NOMO-1 treated with dmso at 0.1 percent for 144 hours (cell line): ENCODE results near the gene IGSF3.
"Not testable (repeated sequence)": the region's sequence is repeated elsewhere in the genome, so short reads cannot be mapped to it uniquely, and the experiment has no call there.

Experiments used
- DNase-seq: peaks from one replicate; lab custom pipeline; 2025; ENCODE audit not compliant: unreplicated experiment; lab: John Stamatoyannopoulos, UW

IGSF3 gene

DNA sequence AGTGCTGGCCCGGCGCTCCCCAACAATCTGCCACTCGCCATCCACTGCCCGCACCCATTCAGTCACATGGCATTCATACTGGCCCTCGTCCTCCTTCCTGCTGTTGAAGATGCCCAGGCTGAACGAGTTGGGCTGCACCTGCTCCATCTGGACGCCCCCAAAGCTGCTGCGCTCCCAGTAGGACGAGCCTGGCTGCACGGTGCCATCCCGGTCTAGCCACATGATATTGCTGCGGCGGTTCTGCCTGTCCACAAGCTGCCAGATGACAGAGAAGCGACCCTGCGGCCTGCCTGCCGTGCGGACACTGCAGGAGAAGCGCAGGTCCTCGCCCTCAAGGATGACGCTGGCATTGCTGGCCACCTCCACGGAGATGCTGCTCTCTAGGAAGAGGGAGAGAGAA lies 63.9 kb downstream of the IGSF3 start:
- not testable (repeated sequence) for DNase-seq

DNA sequence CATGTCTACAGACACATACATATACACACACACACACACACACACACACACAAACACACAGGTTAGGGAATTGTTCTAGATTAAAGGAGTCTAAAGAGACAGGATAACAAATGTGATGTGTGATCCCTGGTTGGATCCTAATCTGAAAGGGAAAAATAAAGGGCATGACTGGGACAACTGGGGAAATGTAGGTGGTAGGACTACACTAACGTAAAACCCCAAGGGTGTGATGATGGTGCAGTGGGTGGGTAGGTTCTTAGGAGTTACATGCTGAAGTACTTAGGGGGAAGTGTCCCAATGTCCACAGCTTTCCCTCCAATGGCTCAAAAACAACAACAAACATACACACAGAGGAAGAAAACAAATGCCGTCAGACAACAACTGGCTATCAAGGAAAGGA lies 68.2 kb downstream of the IGSF3 start:
- DNase-seq: not testable (repeated sequence)

DNA sequence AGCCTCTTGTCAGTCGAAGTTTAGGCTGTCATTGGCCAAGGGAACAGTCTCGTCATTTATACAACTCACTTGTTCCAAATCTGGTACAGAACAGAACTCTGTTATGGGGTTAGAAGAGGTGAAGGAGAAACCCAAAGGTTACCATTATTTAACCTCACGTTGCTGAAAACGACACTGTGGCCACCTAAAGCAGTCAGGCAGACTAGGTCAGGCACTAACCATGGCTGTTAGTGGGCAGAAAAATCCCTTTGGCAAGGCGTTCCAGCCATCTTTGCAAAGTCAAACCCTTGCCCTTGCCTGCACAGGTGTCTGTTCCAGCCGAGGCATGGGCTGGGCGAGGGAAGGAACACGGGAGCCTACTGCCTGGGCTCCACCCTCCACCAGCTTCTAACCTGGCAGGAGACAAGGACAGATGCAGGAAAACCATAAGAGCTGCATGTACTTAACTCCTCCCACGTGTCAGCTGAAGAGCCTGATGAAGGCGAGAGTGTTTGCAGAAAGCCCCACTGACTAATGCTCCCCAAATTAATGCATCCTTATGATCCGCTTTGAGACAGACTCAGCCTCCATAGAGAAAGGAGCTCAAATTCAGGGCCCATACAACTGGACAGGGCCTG lies 69.0 kb downstream of the IGSF3 start:
- not testable (repeated sequence) for DNase-seq

DNA sequence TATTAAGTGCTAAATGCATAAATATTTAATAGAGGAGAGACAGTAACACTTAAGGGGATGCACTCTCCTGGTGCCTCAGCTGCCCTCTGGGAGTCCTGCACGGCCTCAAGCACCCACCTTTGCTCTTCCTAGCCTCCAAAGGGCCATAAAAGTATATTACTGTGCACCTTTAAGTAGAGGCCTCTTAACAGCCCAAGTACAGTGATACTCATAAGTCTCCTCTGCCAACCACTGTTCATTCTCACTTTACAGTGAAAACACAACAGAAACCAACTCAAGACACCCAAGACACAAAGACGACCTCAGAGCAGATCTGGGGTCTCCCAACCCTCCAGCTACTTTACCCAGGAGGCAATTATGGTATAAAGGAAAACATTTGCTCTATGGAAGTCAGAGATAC lies 70.1 kb downstream of the IGSF3 start:
- DNase-seq: not testable (repeated sequence)

DNA sequence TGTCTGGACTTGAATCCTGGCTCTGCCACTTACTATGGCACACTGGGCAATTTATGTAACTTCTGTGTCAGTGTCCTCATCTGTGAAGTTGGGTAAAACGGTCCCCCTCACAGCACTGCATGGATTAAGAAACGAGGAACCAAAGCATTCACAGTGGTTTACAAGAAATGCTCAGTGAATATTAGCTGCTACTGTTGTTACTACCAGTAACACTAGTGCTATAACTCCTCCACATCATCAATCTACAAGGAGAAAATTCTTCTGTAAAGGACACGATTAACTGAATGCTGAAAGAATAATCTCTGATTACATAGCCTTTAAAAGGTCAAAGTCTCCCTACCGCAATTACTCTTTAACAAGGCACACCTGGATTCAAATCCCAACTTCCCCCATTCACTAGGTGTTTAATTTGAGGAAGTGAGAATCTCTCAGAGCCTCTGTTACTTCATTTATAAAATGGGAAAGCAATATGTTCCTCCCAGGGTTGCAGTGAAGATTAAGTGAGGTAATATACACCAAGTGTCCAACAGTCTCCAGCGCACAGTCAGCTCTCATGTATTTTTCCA lies 70.7 kb downstream of the IGSF3 start:
- not testable (repeated sequence) for DNase-seq

DNA sequence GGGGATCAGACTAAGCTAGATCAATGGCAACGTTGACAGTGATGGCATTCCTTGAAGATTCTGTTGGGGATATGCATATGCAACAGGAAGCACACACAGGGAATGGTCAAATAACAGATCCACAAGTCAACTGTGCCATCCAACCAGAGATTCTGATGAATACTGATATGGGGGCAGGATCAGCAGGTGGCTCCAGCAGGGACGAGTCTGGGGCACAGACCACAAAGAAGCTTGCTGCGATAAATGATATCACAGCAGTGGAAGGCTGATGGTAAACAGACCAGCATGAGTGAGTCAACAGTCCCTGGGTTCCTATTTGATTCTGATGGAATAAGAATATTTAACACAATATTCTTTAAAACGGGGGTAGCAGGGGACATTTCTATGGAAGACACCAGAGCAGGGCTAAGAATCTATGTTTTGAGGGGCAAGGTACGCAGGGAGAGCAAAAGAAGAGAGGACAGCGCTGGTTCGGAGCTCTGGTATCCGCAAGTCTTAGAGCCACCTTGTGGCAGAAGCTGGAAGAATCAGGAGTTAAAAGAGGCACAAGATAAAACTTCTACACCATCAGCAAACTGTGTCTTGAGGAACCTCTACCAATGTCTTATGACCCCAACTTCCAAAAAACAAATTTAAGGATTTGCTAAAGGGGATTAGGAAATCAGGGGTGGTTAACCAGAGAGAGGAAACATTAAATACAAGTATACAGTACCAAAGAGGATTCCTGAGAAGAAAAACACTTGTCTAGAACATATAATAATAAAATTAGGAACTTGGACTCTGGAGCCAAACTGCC lies 71.4 kb downstream of the IGSF3 start:
- peak; percentile 42 for DNase-seq

DNA sequence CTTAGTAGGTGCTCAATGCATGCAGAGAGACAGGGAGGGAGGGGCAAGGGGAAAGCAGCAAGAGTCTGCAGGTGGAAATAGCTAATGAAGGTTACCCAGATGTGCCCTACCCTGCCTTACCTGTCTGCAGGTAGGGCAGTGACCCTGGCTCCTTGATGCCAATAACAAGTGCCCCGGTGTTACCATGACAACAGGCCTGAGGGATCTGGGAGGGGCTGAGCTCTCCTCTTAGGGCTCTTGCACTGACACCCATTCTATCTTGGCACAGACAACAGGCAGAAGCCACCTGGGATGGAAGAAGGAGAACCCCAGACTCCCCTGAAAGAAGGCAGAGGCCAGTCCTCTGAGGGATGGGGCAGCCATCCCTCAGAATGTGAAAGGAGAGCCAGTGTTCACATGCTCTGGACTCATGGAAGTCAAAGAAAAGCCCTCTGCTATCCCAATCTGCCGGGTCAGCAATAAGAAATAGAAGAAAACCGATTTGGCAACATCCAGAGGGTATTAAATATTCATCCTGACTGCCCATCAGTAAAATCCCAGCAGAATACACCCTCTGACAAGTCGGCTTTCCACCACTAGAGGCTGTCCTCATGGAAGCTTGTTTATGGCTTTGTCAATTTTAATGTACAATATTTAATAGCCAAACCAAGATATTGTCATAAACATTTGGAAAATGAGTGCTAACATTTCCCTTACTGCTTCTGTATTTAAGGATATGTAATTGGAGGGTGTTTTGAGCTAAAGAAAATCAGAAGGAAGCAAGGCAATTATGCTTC lies 72.3 kb downstream of the IGSF3 start:
- not testable (repeated sequence) for DNase-seq

DNA sequence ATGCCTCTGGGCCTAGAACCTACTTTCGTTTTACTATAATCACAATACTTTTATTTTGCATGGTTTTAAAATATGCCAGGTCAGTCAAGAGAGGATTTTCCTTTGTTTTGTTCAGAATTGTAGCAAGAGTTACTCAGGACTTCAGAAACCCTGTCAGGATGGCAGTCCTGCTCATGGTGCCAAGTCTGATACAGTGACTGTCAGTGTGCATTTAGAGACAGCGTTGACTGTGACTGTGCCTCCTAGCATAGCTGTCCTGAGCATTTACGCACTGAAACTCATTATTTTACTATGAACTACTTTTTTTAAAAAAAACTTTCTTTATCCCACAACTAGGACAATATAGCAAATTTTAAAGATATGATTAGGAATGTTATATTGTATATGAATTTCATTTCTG lies 73.6 kb downstream of the IGSF3 start:
- not testable (repeated sequence) for DNase-seq

DNA sequence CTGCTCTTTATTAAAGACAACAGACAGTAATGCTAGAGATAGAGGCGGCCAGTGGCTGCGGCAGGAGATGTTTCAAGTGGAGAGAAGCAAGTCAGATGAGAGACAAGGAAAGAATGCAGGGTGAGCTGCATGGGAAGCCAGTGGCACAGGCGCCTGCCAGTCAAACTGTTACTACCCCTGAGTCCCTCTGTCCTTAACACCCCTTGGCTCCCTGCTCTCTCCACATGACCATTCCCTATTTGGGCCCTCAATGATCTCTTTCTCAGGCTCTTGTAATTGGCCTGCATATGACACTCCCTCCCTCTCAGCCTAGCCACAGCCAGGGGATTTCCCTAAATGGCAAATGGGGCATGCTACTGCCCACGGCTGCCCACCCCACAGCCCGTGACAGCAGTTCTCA lies 74.1 kb downstream of the IGSF3 start:
- DNase-seq: not testable (repeated sequence)

DNA sequence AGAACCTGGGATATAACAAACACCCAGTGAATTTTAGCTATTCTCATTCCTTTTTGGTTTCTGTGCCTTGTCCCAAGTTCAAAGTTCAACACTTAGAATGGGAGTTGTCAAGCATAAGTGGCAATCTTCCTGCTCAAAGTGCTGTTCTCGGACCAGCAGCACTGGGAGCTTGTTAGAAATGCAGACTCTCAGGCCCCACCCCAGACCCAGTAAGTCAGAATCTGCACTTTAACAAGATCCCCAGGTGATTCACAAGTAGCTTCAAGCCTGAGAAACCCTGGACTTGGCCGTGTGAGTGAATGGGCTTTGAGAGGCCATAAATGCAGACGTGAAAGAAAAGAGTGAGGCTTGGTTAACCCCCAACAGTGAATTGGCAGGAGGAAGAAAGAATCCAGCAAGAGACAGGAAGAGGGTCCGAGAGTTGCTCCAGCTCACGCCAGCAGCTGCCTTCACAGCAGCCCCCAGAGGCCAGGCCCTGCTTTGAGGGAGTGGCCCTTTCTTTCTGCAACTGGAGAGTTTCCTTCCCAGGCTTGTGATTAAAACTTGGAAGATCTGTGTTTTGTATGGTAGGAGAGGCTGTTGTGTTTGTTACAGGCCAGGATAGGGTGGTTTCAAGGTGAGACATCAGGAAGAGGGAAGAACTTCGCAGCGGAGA lies 75.5 kb downstream of the IGSF3 start:
- DNase-seq: not testable (repeated sequence)

DNA sequence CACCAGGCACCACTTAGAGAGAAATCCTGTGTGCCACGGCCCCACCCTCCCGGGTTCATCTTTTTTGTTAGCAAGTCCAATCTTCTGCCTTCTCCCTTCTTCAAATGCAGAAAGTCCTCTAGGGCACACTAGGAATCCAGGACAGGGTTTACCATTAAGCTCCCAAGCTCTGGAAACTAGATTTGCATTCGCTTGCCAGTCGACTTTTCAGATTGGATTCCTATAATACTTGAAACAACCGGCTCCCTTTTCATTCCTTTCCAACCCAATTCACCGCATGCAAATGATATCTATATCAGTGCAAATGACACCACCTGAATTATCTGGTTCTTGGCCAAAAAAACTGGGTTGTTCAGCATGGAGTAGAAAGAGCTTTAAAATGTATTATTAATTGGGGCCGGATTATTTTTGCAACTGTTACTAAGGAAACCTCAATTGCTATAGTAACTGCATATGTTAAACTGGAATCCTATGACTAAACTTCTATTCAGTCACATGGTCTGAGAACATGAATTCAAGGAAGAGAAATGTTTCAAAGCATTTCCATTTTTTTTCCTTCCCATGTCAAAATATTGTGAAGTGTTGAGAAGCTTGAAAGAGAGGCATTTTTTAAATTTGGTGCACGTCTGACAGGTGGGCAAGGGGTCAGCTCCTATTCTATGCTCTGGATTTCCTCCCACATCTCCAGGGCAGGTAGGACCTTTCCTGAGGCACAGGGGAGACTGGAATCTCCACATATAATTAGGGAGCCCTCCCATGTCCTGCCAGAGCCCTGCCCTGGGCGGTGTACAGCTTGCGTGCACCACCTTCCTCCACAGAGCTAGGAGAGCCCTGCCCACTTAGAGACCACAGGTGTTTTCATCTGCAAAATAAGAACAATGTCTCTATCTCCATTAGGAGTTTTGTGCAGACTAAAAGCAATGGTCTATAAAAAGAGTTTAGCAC lies 76.3 kb downstream of the IGSF3 start:
- DNase-seq: not testable (repeated sequence)

DNA sequence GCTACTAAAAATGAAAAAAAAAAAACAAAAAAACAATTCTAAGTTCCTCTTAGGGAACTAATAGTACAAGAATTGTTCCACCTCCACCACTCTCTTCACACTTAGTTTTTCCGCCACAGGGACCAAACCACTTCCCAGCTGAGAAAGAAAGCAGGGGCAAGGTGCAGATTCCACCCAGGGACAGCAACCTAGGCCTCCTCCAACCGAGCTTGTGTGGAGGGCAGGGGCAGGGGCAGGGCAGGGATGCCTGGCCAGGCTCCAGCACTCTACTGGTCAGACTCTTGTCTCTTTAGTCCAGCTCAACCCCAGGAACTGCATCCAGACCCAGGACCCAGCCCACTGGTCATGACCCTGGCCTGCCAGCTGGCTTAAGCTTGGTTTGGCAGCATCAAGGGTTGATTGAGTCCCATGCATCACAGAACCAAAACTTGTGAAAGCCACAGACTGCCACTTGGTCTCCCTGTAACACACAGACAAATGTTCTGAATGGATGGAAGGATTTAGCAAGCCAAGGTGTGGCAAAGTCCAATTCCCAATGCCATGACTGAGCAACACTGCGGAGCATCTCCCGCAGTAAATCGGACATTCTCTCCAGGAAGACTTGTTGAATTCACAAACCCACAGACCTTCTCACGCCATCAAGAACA lies 77.1 kb downstream of the IGSF3 start:
- DNase-seq: not testable (repeated sequence)

DNA sequence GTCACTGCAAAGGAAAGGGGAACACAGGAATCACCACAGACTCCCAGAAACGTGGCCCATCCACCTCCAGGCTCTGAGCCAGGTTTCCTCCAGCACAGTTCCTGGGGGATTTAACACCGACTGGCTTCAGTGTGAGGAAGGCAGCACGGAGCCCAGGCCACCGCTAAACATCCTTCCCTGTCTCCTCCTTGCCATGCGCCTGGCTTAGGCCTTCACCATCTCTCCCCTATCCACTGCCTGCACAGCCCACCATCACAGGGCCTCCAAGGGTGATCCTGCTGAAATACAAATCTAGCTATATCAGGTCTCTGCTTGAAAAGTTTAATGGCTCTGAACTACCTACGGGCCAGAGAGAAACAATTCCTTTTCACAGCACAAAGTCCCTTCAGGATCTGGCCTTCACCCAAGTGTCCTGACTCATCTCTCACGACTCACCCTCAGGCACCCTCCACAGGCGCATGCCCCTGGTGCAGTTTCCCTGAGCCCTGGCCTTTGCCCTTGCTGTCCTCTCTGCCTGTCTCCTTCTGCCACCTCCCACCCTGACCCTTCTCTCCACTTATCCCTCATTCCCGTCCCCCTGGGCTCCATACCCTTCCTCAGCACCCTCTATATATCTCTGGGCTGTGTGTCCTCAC lies 78.3 kb downstream of the IGSF3 start:
- DNase-seq: not testable (repeated sequence)

DNA sequence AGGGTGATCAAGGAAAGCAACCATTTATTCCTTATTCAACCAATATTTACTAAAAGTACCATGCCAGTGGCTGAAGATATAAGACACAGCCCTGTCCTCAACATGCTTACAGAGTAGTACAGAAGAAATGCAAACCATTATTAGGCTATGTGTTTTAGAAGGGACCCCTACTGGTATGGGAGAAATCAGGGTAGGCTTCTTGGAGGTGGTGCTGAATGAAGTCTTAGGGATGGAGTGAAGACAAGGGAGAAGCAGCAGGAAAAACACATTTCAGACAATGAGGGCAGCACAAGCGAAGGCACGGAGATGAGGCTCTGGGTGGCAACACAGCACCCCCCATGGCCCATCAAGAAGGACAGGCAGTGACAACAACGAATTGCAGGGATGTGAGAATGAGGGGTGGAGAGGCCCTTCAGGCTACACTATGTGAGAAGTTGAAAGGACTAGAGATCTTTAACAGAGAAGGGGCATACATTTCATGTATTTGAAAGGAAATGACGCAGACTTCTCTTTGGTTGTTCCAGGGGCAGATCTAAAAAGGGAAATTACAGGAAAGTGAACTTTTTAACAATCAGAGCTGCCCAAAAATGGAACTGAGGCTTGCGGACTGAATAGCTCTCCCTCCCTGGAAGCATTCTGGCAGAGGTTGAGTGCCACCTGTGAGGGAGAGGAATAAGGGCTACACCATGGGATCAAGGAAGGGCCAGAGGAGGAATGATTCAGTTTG lies 79.9 kb downstream of the IGSF3 start:
- DNase-seq: no peak

DNA sequence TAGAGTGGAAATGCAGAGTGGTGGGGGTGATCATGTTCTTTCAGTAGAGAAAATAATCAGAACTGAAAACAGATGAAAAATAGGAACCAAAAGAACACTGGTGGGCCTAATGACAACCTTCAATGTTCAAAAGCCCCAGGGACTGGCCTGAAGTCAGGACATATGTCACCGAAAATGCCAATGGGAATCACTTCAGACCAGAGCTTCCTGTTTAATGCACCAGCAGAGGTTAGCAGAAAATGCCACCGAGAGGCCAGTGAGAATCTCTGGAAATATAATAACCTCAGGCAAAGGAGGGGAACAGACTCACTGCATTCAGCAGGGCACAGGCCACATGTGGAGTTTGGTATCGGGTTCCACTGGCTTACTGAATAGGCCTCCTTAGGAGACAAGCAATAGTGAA lies 80.8 kb downstream of the IGSF3 start:
- no peak for DNase-seq

DNA sequence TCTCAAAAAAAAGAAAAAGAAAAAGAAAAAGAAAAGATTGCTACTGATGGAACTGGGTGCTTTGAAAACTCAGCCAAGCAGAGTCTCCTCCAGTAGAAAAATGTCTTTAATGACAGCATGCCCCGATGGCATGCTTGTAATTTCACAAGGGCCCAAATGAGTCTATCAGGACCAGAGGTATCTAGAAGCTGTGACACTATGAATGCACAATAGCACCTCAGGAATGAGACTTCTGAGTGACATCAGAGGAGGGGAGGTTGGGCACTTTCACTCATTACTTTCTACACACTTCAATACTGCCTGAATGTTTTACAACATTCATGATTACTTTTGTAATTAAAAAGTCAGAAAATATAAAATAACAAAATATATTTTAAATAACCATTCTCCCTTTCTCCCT lies 81.6 kb downstream of the IGSF3 start:
- no peak for DNase-seq

DNA sequence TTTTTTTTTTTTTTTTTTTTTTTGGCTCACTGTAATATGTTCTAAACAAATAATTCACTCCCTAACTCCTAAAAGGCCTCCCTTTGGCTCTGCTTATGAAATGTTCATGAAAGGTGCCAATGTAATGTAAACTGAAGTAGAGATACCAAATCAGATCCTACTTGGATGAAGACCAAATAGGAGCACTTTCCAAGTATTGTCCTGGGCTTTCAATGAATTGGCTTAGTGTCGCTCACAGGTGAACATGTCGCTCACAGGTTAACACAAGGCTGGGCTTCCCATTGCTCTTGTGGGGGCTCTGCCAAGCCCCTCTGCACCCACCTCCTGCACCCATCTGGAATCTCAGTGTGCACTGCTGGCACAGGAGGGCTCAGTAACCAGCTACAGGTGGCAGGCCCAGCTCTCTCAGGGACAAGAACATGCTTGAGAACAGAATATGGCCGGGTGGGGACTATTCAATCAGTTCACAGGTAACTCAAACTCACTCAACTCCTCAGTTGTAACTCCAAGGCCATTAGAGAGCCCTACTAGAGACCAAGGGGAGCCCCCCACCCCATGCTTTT lies 86.1 kb downstream of the IGSF3 start:
- DNase-seq: no peak
